ENCODE measurements around the gene LINGO3.

Gene LINGO3

DNA sequence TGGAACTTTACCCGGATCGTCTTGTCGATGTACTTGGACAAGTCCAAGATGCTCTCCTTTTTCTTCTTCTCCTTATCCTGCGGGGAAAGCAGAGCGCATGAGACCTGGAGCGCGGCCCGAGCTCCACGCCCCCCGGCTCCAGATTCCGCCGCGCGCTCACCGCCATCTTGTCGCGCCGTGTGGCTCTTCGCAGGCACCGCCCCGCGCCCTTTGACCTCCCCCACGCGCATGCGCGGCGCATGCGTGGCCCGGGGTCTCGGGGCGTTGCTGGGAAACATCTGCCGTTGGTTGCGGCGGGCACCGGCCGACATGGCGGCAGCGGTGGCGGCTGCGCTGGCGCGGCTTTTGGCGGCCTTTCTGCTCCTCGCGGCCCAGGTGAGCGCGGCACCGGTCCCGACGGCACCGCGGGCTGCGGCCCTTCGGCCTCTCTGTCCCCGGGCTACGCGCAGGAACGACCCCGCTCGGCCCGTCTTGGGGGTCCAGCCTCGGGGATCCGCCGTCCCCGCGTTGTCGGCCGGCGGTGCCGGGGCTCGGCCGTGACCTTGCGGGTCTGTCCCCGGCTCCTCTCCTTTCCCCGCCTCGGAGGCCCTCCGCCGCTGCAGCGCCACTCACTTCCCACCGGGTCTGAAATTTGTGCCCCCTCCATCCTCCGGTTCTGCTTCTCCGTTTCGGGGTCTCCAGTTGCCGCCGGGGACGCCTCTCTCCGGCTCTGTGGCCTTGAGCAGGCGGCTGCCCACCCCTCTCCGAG lies 20.6 kb upstream of the LINGO3 start, which contains the start of the genes LSM7 and SPPL2B:
Gene LSM7 (minus strand): TSS at position 186 of the 748 bp plus-strand sequence. CDS start 20 bp downstream, at position 166.
Gene SPPL2B (plus strand): TSS at position 284 of the 748 bp plus-strand sequence. CDS start 26 bp downstream, at position 310.
- in situ Hi-C loops (cut with HindIII; ENCODE audit: low sequenced_read_pairs), result no loop called here

DNA sequence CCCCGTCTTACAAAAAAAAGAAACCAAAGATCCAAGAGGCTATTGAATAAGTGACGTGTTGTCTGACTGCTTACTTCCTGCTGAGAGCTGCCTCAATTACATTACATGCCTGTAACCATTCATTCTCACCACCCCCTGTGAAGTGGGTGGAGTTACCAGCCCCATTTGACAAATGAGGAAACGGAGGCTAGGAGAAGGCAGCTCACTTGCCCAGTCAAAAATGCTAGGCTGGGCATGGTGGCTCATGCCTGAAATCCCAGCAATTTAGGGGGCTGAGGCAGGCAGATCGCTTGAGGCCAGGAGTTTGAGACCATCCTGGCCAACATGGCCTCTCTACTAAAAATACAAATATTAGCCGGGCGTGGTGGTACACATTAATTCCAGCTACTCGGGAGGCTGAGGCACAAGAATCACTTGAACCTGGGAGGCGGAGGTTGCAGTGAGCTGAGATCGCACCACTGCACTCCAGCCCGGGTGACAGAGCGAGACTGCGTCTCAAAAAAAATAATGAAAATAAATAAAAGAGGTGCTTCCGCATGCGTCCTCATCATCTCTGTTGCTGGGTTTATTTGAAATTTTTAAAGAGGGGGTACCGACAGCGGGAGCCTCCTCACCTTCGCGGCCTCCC lies 19.9 kb upstream of the LINGO3 start:
- in situ Hi-C loops (cut with HindIII; ENCODE audit: low sequenced_read_pairs), result no loop called here

GRCh38 chr19:2326699-2327360 lies 18.9 kb upstream of the LINGO3 start:
- in situ Hi-C loops (cut with HindIII; ENCODE audit: low sequenced_read_pairs), result no loop called here

DNA sequence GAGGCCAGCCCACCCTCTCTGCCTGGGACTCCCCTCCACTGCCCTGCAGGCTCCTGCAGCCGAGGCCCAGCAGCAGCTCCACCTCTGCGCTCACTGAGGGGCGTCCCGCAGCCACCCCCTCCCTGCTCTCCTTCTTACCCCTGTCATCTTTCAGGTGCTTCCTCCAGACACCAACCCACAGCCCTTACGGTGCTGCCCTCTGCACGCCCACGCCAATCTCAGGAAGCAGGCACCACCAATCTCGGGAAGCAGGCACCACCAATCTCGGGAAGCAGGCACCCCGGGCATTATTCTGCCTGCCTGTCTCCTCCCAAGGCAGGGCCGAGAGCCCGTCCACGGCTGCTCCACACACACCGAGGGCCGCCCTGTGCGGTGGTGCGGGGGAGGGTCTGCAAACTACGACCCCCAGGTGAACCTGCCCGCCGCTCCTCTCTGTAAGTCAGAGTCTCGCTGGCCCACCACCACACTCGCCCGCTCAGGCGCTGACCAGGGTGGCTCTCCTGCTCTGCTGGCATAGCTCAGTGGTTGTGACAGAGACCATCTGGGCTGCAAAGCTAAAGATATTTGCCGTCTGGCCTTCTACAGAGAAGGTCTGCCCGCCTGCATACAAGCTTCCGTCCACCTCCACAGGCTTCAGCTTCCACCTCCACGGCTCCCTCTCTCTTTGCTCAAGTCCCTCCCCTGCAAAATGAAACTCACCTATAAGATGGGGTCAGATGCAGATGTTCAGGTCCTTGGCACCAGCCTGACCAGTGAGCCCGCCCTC lies 17.5 kb upstream of the LINGO3 start:
- in situ Hi-C loops (cut with HindIII; ENCODE audit: low sequenced_read_pairs), result no loop called here

DNA sequence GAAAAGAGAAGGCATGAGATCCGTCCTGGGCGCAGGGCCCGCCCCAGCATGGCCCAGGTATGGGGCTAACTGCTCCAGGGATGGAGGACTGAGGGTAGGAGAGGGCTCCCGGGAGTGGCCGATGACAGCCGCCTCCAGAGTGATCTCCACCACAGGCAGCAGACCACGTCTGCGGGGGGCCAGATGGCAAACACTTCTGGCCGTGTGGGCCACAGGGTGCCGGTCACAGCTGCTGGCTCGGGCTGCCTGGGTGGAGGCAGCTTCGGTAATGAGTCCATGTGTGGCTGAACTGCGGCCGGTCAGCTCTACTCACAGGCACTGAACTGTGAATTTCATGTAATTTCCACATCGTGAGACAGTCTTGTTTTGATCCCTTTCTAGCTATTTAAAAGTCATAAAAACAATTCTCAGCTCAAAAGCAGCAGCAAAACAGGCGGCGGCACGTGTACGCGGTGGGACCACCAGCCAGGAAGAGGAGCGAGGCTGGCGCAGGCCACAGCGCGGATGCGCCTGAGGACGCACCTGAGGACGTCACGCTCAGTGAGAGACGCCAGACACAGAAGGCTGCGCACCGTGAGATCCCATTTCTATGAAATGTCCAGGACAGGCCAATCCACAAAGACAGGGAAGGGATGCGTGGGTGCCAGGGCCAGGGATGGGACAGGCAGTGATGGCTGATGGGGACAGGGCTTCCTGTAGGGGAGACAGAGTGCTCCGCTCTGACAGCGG lies 16.4 kb upstream of the LINGO3 start:
- in situ Hi-C loops (cut with HindIII; ENCODE audit: low sequenced_read_pairs), result no loop called here

DNA sequence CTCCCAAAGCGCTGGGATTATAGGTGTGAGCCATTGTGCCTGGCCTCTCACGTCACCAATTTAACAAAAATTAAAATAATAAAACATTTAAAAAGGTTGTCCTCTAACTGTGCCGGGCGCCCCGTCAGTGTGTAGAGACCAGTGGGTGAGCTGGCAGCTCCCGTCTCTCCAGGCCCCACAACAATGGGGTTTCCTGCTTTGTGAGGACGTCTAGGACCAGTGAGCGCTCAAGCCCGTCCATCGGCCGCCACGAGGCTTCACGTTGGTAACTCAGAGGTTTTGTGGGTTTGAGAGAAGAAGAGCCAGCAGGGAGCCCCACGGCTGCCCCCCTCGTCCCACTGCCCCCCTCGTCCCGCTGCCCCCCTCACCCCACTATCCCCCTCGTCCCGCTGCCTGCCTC lies 15.8 kb upstream of the LINGO3 start:
- in situ Hi-C loops (cut with HindIII; ENCODE audit: low sequenced_read_pairs), result no loop called here

- in situ Hi-C loops (cut with HindIII; ENCODE audit: low sequenced_read_pairs), result no loop called here
Observed at GRCh38 chr19:2321565-2322283, 13.8 kb upstream of the LINGO3 start.

DNA sequence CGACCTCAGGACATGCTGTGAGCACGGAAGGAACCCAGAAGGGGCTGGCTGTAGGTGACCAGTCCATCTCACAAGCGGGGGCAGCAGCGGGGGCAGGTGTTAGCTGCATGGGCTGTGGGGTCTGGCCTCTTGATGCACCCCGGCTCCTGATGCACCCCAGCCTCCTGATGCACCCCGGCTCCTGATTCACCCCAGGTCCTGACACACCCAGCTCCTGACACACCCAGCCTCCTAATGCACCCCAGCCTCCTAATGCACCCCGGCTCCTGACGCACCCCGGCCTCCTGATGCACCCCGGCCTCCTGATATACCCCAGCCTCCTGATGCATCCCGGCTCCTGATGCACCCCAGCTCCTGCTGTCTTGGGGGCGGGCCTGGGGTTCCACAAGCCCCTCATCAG lies 13.0 kb upstream of the LINGO3 start:
- in situ Hi-C loops (cut with HindIII; ENCODE audit: low sequenced_read_pairs), result no loop called here

DNA sequence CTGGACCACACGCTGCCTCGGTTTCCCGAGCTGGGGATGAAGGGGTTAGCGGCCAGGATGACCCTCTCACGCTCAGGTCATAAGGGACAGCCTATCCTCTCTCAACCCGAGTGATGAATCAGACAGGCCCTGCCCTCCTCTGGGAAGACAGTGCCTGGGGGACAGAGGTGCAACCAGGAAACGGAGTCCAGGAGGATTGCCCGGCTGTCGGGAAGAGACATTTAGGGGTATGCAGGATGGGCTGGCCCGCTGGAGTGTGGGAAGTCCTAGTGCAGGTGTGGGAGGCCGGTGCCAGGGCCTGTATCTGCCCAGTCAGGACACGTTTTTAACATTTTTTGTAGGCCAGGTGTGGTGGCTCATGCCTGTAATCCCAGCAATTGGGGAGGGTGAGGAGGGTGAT lies 12.1 kb upstream of the LINGO3 start:
- in situ Hi-C loops (cut with HindIII; ENCODE audit: low sequenced_read_pairs), result no loop called here

DNA sequence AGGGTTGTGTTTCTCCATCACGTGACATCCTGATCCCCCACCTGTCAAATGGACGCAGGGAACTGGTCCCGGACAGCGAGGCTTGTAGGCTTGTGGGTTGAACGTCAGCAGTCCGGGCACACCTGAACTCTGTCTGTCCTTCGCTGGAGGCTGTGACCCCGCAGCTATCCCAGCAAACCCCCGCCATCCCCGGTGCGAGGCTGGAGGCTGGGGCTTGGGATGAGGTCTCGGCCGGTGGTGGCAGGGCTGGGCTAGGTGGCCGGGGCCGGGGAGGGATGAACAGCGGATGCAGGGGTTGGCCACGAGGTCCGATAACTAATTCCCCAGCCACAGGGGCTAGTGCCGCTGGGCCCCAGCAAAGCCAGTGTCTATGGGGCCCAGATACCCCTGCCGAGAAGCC lies 11.6 kb upstream of the LINGO3 start:
- in situ Hi-C loops (cut with HindIII; ENCODE audit: low sequenced_read_pairs), result no loop called here

DNA sequence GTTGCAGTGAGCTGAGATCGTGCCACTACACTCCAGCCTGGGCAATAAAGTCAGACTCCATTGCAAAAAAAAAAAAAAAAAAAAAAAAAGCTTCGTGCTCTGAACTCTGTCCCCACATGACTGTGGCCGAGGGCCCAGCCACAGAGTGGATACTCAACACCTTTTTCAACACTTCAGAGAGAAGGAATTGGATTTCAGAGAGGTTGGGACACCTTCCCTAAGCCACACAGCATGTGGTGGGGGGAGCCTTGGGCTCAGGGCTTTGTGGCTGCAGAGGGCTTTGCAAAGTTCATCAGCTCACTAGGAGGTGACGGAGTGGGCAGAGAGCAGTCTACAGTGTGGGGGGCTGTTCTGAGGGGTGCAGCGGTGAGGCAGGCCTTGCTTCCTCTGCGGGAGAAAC lies 11.0 kb upstream of the LINGO3 start:
- in situ Hi-C loops (cut with HindIII; ENCODE audit: low sequenced_read_pairs), result no loop called here

- in situ Hi-C loops (cut with HindIII; ENCODE audit: low sequenced_read_pairs), result no loop called here
Observed at GRCh38 chr19:2317756-2318155, 9.8 kb upstream of the LINGO3 start.

DNA sequence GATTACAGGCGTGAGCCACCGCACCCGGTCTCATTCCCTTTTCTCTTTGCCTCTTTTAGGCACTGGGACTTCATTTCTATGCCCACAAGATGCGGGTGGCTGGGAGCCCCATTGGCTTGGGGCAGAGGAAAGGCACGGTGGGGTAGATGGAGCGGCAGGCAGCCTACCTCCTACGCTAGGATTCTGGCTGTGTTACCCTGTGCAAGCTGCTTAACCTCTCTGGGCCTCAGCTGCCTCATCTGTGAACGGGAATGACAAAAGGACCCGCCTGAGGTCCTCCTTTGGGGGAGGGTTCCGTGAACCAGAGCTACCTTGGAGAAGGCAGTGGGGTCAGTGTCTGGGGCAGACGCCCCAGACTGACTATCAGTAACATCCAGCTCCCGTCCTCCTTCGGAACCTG lies 9.3 kb upstream of the LINGO3 start:
- in situ Hi-C loops (cut with HindIII; ENCODE audit: low sequenced_read_pairs), result no loop called here

DNA sequence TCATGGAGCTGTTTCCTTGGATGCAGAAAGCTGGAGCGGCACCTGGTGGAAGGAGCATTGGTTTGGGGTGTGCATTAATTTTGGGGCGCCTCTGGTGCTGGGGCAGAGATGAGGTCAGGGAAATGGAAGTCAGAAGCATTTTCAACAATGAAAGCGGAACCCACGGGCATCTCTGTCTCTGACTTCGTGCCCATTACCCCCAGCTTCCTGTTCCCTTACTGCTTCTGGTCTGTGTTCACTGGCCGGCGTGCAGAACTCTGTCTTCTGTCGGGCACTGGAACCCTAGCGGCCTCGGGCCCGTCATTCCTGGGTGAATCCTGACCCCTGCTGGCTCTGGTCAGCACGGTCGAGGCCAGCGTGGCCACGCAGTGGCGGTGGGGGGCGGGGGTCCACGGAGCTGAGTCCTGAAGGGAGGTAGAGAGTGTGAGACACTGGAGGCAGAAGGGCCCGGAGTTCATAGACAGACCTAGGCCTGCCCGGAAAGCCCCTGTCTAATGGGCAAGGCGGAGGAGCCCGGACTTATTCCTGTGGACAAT lies 7.9 kb upstream of the LINGO3 start:
- in situ Hi-C loops (cut with HindIII; ENCODE audit: low sequenced_read_pairs), result no loop called here

DNA sequence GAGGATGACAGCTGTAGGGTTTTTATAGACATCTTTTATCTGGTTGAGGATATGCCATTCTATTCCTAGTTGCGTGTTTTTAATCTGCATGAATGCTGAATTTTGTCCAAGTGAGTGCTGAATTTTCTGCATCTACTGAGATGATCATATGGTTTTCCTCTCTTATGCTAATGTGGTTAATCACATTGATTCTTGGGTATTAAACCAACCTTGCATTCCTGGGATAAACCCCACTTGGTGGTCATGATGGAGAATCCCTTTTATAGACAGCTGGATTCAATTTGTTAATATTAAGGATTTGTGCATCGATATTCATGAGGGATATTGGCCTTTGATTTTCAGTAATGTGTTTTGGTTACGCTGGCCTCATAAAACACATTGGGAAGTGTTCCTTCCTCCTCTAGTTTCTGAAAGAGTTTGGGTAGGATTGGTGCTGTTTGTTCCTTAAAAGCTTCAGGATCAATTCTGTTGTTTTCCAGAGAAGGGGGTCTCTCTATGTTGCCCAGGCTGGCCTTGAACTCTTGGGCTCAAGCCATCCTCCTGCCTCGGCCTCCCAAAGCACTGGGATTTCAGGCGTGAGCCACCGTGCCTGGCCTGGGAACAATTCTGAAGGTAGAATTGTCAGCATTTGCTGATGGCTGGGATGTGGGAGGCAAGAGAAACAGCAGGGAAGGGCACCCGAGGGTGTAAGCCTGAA lies 7.3 kb upstream of the LINGO3 start:
- in situ Hi-C loops (cut with HindIII; ENCODE audit: low sequenced_read_pairs), result no loop called here

- in situ Hi-C loops (cut with HindIII; ENCODE audit: low sequenced_read_pairs), result no loop called here
Observed at GRCh38 chr19:2312820-2313501, 5.0 kb upstream of the LINGO3 start.

GRCh38 chr19:2311093-2311492 lies 3.1 kb upstream of the LINGO3 start:
- in situ Hi-C loops (cut with HindIII; ENCODE audit: low sequenced_read_pairs), result no loop called here

- in situ Hi-C loops (cut with HindIII; ENCODE audit: low sequenced_read_pairs), result no loop called here
Observed at GRCh38 chr19:2309734-2310362, 1.9 kb upstream of the LINGO3 start.

Measured in DLD1 (cell line).